Measurements from ENCODE around the gene TMPRSS2. TPM values are rescaled to one million over a fixed set of nuclear protein-coding genes. Genes with fewer than 3 reads are reported as not detected.

The TMPRSS2 gene
- total and polyA plus RNA-seq, 7 donors, result 0.03 to 0.15 (median 0.10) TPM; not detected in 3

GRCh38 chr21:41497788-41498187 is 10.2 kb downstream of the TMPRSS2 start:
- ATAC-seq, result no peak
- WGBS, 3 donors, result 76 to 84% (median 83%) methylated on average over 8 of the region's 8 CpGs
- Histone ChIP-seq H3K27ac (no peak overlapping the region), H3K36me3 (ENCODE audit: insufficient read depth in 1 of 2, low read depth in 1 of 2) (no peaks in the 10 kb centered on the region), H3K27me3 (ENCODE audit: insufficient read depth in 3 of 3, low read length in 2 of 3) (peaks cover 0 to 9% (median 0%) of the 10 kb centered on the region in 3 donors), H3K4me3 (no peak overlapping the region), H3K4me1 (no peaks in the 10 kb centered on the region), H3K9me3 (no peaks in the 10 kb centered on the region)
- no peak for DNase-seq
- intact Hi-C loops (cut with DNase I), result no loop called here
- no peak for TF ChIP-seq CTCF (IDR thresholded peaks at IDR 0.05)

GRCh38 chr21:41497008-41497407 is 10.9 kb downstream of the TMPRSS2 start:
- no peak for DNase-seq
- peaks cover 0 to 9% (median 0%) of the 10 kb centered on the region in 3 donors for H3K27me3 ChIP-seq (ENCODE audit: insufficient read depth in 3 of 3, low read length in 2 of 3)
- WGBS, 3 donors, result 83 to 87% (median 85%) methylated on average over 6 of the region's 6 CpGs
- H3K36me3 ChIP-seq (ENCODE audit: insufficient read depth in 1 of 2, low read depth in 1 of 2), result no peaks in the 10 kb centered on the region
- no peaks in the 10 kb centered on the region for H3K9me3 ChIP-seq
- intact Hi-C loops (cut with DNase I), result no loop called here
- H3K4me1 ChIP-seq, result no peaks in the 10 kb centered on the region
- H3K4me3 ChIP-seq, result no peak overlapping the region
- ATAC-seq, result no peak
- TF ChIP-seq CTCF (IDR thresholded peaks at IDR 0.05), result no peak
- no peak overlapping the region for H3K27ac ChIP-seq

- DNase-seq (no peak), ATAC-seq (no peak)
- Histone ChIP-seq H3K27ac (no peak overlapping the region), H3K36me3 (ENCODE audit: insufficient read depth in 1 of 2, low read depth in 1 of 2) (no peaks in the 10 kb centered on the region), H3K9me3 (no peaks in the 10 kb centered on the region), H3K4me1 (no peaks in the 10 kb centered on the region), H3K27me3 (ENCODE audit: insufficient read depth in 3 of 3, low read length in 2 of 3) (peaks cover 0 to 5% (median 0%) of the 10 kb centered on the region in 3 donors), H3K4me3 (no peak overlapping the region)
- no peak for TF ChIP-seq CTCF (IDR thresholded peaks at IDR 0.05)
- intact Hi-C loops (cut with DNase I), result no loop called here
- 89 to 92% (median 90%) methylated on average over 16 of the region's 16 CpGs for WGBS, 3 donors
Measured at GRCh38 chr21:41494242-41494641, 13.7 kb downstream of the TMPRSS2 start.

GRCh38 chr21:41491412-41491811 is 16.5 kb downstream of the TMPRSS2 start:
- H3K36me3 ChIP-seq (ENCODE audit: insufficient read depth in 1 of 2, low read depth in 1 of 2), result no peaks in the 10 kb centered on the region
- H3K4me1 ChIP-seq, result no peaks in the 10 kb centered on the region
- no peak for TF ChIP-seq CTCF (IDR thresholded peaks at IDR 0.05)
- 62 to 72% (median 66%) methylated on average over 6 of the region's 6 CpGs for WGBS, 3 donors
- H3K27ac ChIP-seq, result no peak overlapping the region
- H3K27me3 ChIP-seq (ENCODE audit: insufficient read depth in 3 of 3, low read length in 2 of 3), result peaks cover 0 to 11% (median 0%) of the 10 kb centered on the region in 3 donors
- H3K9me3 ChIP-seq, result no peaks in the 10 kb centered on the region
- no peak overlapping the region for H3K4me3 ChIP-seq
- DNase-seq (no peak), ATAC-seq (no peak)
- intact Hi-C loops (cut with DNase I), result no loop called here

- DNase-seq (no peak), ATAC-seq (no peak)
- Histone ChIP-seq H3K4me1 (no peaks in the 10 kb centered on the region), H3K27me3 (ENCODE audit: insufficient read depth in 3 of 3, low read length in 2 of 3) (peaks cover 0 to 11% (median 0%) of the 10 kb centered on the region in 3 donors), H3K9me3 (no peaks in the 10 kb centered on the region), H3K4me3 (no peak overlapping the region), H3K36me3 (ENCODE audit: insufficient read depth in 1 of 2, low read depth in 1 of 2) (no peaks in the 10 kb centered on the region), H3K27ac (no peak overlapping the region)
- TF ChIP-seq CTCF (IDR thresholded peaks at IDR 0.05), result no peak
- 58 to 67% (median 61%) methylated on average over 4 of the region's 4 CpGs for WGBS, 3 donors
- intact Hi-C loops (cut with DNase I), result no loop called here
Measured at GRCh38 chr21:41490330-41490729, 17.6 kb downstream of the TMPRSS2 start.

Measured in psoas muscle (tissue), 8 donors.